Measurements from ENCODE around the gene REEP3. TPM values are rescaled to one million over a fixed set of nuclear protein-coding genes. Genes with fewer than 3 reads are reported as not detected.

Gene REEP3
- total RNA-seq, 2 experiments from 2014 or later: 13.6 to 15.1 TPM

DNA sequence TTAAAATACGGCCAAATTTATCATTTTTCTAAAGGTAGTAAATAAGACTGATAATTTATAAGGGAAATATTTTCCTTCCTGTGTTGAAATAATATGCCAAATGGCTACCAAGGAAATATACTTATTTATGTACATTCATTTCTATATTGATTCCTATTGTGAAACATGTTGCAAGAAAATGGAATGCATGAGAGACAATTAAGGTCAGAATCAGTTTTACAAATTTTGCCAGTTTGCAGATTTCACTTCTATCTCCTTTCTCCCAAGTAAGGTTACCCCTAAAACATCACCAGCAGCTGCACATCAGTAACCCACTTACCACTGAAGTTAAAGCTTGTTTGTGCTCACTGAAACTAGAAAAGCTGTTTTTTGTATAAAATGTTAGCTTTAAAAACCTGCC, 19.2 kb upstream of the REEP3 start:
- TF ChIP-seq, protein P1, sequence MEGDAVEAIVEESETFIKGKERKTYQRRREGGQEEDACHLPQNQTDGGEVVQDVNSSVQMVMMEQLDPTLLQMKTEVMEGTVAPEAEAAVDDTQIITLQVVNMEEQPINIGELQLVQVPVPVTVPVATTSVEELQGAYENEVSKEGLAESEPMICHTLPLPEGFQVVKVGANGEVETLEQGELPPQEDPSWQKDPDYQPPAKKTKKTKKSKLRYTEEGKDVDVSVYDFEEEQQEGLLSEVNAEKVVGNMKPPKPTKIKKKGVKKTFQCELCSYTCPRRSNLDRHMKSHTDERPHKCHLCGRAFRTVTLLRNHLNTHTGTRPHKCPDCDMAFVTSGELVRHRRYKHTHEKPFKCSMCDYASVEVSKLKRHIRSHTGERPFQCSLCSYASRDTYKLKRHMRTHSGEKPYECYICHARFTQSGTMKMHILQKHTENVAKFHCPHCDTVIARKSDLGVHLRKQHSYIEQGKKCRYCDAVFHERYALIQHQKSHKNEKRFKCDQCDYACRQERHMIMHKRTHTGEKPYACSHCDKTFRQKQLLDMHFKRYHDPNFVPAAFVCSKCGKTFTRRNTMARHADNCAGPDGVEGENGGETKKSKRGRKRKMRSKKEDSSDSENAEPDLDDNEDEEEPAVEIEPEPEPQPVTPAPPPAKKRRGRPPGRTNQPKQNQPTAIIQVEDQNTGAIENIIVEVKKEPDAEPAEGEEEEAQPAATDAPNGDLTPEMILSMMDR (IDR thresholded peaks at IDR 0.05): no peak
- intact Hi-C loops (cut with micrococcal nuclease): no loop called here
- Mint-ChIP-seq H3K9me3 (no peaks in the 10 kb centered on the region), H3K4me1 (ENCODE audit: low read depth) (peaks cover 14% of the 10 kb centered on the region), H3K36me3 (ENCODE audit: low read depth) (peaks cover 7% of the 10 kb centered on the region), H3K27me3 (no peaks in the 10 kb centered on the region), H3K4me3 (no peak overlapping the region), H3K27ac (no peak overlapping the region)
- no peak for ATAC-seq
- ChIA-PET POLR2A (no interaction called here), CTCF (interaction anchor here (1.0 to 2.2 kb wide), 3 partner anchors 9 to 13 kb away, joined by 3 to 4 read pairs (median 3); no protein-coding TSS in a partner anchor)
- no peak for DNase-seq

GRCh38 chr10:63502832-63503231, 18.4 kb upstream of the REEP3 start:
- no peak overlapping the region for H3K4me3 Mint-ChIP-seq
- H3K9me3 Mint-ChIP-seq: no peaks in the 10 kb centered on the region
- H3K27ac Mint-ChIP-seq: no peak overlapping the region
- peaks cover 7% of the 10 kb centered on the region for H3K36me3 Mint-ChIP-seq (ENCODE audit: low read depth)
- ATAC-seq: no peak
- intact Hi-C loops (cut with micrococcal nuclease): no loop called here
- no peak for DNase-seq
- ChIA-PET CTCF (interaction anchor here (1.1 kb wide), 1 partner anchor 14 kb away, joined by 3 read pairs; no protein-coding TSS in a partner anchor), POLR2A (no interaction called here)
- TF ChIP-seq, protein P1 (IDR thresholded peaks at IDR 0.05): no peak
- H3K4me1 Mint-ChIP-seq (ENCODE audit: low read depth): peaks cover 13% of the 10 kb centered on the region
- H3K27me3 Mint-ChIP-seq: no peaks in the 10 kb centered on the region

GRCh38 chr10:63503395-63503794, 17.8 kb upstream of the REEP3 start:
- ChIA-PET CTCF (no interaction called here), POLR2A (no interaction called here)
- no peak for ATAC-seq
- no peak overlapping the region for H3K4me3 Mint-ChIP-seq
- DNase-seq: no peak
- H3K36me3 Mint-ChIP-seq (ENCODE audit: low read depth): peaks cover 7% of the 10 kb centered on the region
- H3K4me1 Mint-ChIP-seq (ENCODE audit: low read depth): peaks cover 13% of the 10 kb centered on the region
- intact Hi-C loops (cut with micrococcal nuclease): no loop called here
- H3K27me3 Mint-ChIP-seq: no peaks in the 10 kb centered on the region
- no peaks in the 10 kb centered on the region for H3K9me3 Mint-ChIP-seq
- no peak overlapping the region for H3K27ac Mint-ChIP-seq
- TF ChIP-seq, protein P1 (IDR thresholded peaks at IDR 0.05): no peak

GRCh38 chr10:63504145-63504881, 16.9 kb upstream of the REEP3 start:
- H3K27ac Mint-ChIP-seq: no peak overlapping the region
- POLR2A ChIA-PET: interaction anchor here (0.6 to 1.4 kb wide), 2 partner anchors 11 to 87 kb away, joined by 3 to 5 read pairs; no protein-coding TSS in a partner anchor
- TF ChIP-seq, protein P1 (IDR thresholded peaks at IDR 0.05): no peak
- DNase-seq (no peak), ATAC-seq (no peak)
- intact Hi-C loops (cut with micrococcal nuclease): no loop called here
- H3K4me3 Mint-ChIP-seq: no peak overlapping the region
- no peaks in the 10 kb centered on the region for H3K9me3 Mint-ChIP-seq
- H3K27me3 Mint-ChIP-seq: no peaks in the 10 kb centered on the region
- H3K36me3 Mint-ChIP-seq (ENCODE audit: low read depth): peaks cover 7% of the 10 kb centered on the region
- CTCF ChIA-PET: interaction anchor here (1.0 to 1.2 kb wide), 4 partner anchors 14 to 338 kb away, joined by 3 to 4 read pairs (median 3); no protein-coding TSS in a partner anchor
- peaks cover 15% of the 10 kb centered on the region for H3K4me1 Mint-ChIP-seq (ENCODE audit: low read depth)

- intact Hi-C loops (cut with micrococcal nuclease): no loop called here
- ChIA-PET POLR2A (interaction anchor here (1.0 to 1.4 kb wide), 2 partner anchors 10 to 139 kb away, joined by 3 read pairs; no protein-coding TSS in a partner anchor), CTCF (interaction anchor here (1.2 kb wide), 2 partner anchors 214 to 339 kb away, joined by 4 read pairs; no protein-coding TSS in a partner anchor)
- Mint-ChIP-seq H3K36me3 (ENCODE audit: low read depth) (peaks cover 7% of the 10 kb centered on the region), H3K27me3 (no peaks in the 10 kb centered on the region), H3K9me3 (no peaks in the 10 kb centered on the region), H3K4me1 (ENCODE audit: low read depth) (peaks cover 19% of the 10 kb centered on the region), H3K27ac (no peak overlapping the region), H3K4me3 (no peak overlapping the region)
- ATAC-seq: no peak
- TF ChIP-seq, protein P1 (IDR thresholded peaks at IDR 0.05): no peak
- DNase-seq: no peak
Measured at GRCh38 chr10:63505562-63505961, 15.6 kb upstream of the REEP3 start.

Data from activated CD8-positive, alpha-beta T cell treated with anti-CD3 and anti-CD28 coated beads for 36 hours (primary cell).